GM23338 (cell line): ENCODE data around the gene ETV1. TPM values are rescaled to one million over a fixed set of nuclear protein-coding genes. Genes with fewer than 3 reads are reported as not detected.

ENCODE experiments used
- ATAC-seq: fragments of 200-7000 bp; cut with Tn5 transposase; 3 replicates; pipeline ENCODE4 v1.9.1; 2020
- DNase-seq: peaks from one replicate; pipeline ENCODE4 v3.0.0-alpha.2; 2015; ENCODE audit warnings: low spot score
- H2AFZ ChIP-seq: fragments of 200-600 bp; sonication (generic); 2 replicates; pipeline ENCODE4 v1.8.0; 2016; ENCODE audit warnings: antibody characterized with exemption, mild to moderate bottlenecking, moderate library complexity
- H3F3A ChIP-seq: fragments of 200-600 bp; sonication (generic); replicated peaks from 2 replicates; pipeline ENCODE4 v1.8.0; 2017; ENCODE audit warnings: antibody characterized with exemption, mixed run types, low read depth
- H3K27ac ChIP-seq: fragments of 200-600 bp; sonication (generic); 2 replicates; pipeline ENCODE4 v1.6.1; 2016; ENCODE audit warnings: low read depth
- H3K27me3 ChIP-seq: fragments of 200-600 bp; sonication (generic); 2 replicates; pipeline ENCODE4 v1.8.0; 2016; ENCODE audit warnings: mild to moderate bottlenecking, mixed run types, moderate library complexity; ENCODE audit not compliant: insufficient read depth
- H3K36me3 ChIP-seq: fragments of 200-600 bp; sonication (generic); 2 replicates; pipeline ENCODE4 v1.8.0; 2016; ENCODE audit warnings: mild to moderate bottlenecking; ENCODE audit not compliant: insufficient read depth
- H3K4me1 ChIP-seq: fragments of 200-600 bp; sonication (generic); 2 replicates; pipeline ENCODE4 v1.8.0; 2016; ENCODE audit warnings: mild to moderate bottlenecking, moderate library complexity; ENCODE audit not compliant: insufficient read depth
- H3K4me2 ChIP-seq: fragments of 200-600 bp; sonication (generic); 2 replicates; pipeline ENCODE4 v1.7.1; 2017; ENCODE audit warnings: mixed run types
- H3K4me3 ChIP-seq: fragments of 200-600 bp; sonication (generic); 2 replicates; pipeline ENCODE4 v1.6.1; 2016; ENCODE audit warnings: mixed run types
- H3K79me2 ChIP-seq: fragments of 200-600 bp; sonication (generic); replicated peaks from 2 replicates; pipeline ENCODE4 v1.8.0; 2017; ENCODE audit warnings: mild to moderate bottlenecking; ENCODE audit not compliant: insufficient read depth
- H3K9me2 ChIP-seq: fragments of 200-600 bp; sonication (generic); 2 replicates; pipeline ENCODE4 v1.8.0; 2017; ENCODE audit not compliant: insufficient read depth
- H4K20me1 ChIP-seq: fragments of 200-600 bp; sonication (generic); replicated peaks from 2 replicates; pipeline ENCODE4 v1.8.0; 2017; ENCODE audit warnings: mild to moderate bottlenecking; ENCODE audit not compliant: insufficient read depth
- H3K27ac Mint-ChIP-seq: 2 replicates; pipeline ENCODE4 v1.8.0; 2020; ENCODE audit warnings: inconsistent platforms, mild to moderate bottlenecking, moderate library complexity, mixed read lengths
- H3K27me3 Mint-ChIP-seq: 3 replicates; pipeline ENCODE4 v1.8.0; 2022; ENCODE audit warnings: low read depth, mild to moderate bottlenecking, moderate library complexity, mixed read lengths, inconsistent platforms; ENCODE audit not compliant: insufficient read depth, poor library complexity
- H3K36me3 Mint-ChIP-seq: 3 replicates; pipeline ENCODE4 v1.8.0; 2021; ENCODE audit warnings: low read depth, mild to moderate bottlenecking, inconsistent platforms, moderate library complexity, mixed read lengths
- H3K4me1 Mint-ChIP-seq: 3 replicates; pipeline ENCODE4 v1.8.0; 2020; ENCODE audit warnings: mild to moderate bottlenecking, inconsistent platforms, mixed read lengths
- H3K4me3 Mint-ChIP-seq: 3 replicates; pipeline ENCODE4 v1.8.0; 2021; ENCODE audit warnings: moderate library complexity, mild to moderate bottlenecking, inconsistent platforms, mixed read lengths
- H3K9me3 Mint-ChIP-seq: 3 replicates; pipeline ENCODE4 v1.8.0; 2020; ENCODE audit warnings: moderate library complexity, mild to moderate bottlenecking, inconsistent platforms, mixed read lengths
- CREB1 ChIP-seq: fragments of 250-450 bp; sonication (Bioruptor Pico); IDR thresholded peaks from 2 replicates; pipeline ENCODE4 v1.5.0; 2020; ENCODE audit warnings: low read depth, mild to moderate bottlenecking, moderate library complexity
- CTCF ChIP-seq, 2 experiments: fragments of 200-600 bp in 1 of 2; sonication (generic) in 1 of 2; conservative IDR thresholded peaks; 2 replicates each; pipeline versions ENCODE4 v1.5.1 to v1.6.1; 2016 to 2017; ENCODE audit warnings: antibody characterized with exemption in 2 of 2, low read depth in 2 of 2, mild to moderate bottlenecking in 2 of 2, moderate library complexity in 1 of 2
- ETS1 ChIP-seq: IDR thresholded peaks from 2 replicates; pipeline ENCODE4 v1.6.1; 2016; ENCODE audit warnings: antibody characterized with exemption
- EZH2 ChIP-seq: fragments of 200-600 bp; sonication (generic); IDR thresholded peaks from one replicate; pipeline ENCODE4 v1.8.0; 2017; ENCODE audit warnings: antibody characterized with exemption, mild to moderate bottlenecking, low read depth; ENCODE audit not compliant: unreplicated experiment
- EZH2phosphoT487 ChIP-seq: fragments of 200-600 bp; sonication (generic); IDR thresholded peaks from one replicate; pipeline ENCODE4 v1.8.1; 2018; ENCODE audit warnings: antibody characterized with exemption; ENCODE audit not compliant: unreplicated experiment
- JUNB ChIP-seq: IDR thresholded peaks from one replicate; pipeline ENCODE4 v1.6.1; 2016; ENCODE audit warnings: antibody characterized with exemption; ENCODE audit not compliant: unreplicated experiment
- NANOG ChIP-seq: IDR thresholded peaks from 2 replicates; pipeline ENCODE4 v1.6.1; 2016; ENCODE audit warnings: antibody characterized with exemption, borderline replicate concordance
- POLR2AphosphoS5 ChIP-seq: IDR thresholded peaks from 2 replicates; pipeline ENCODE4 v1.6.1; 2016; ENCODE audit warnings: antibody characterized with exemption, low read depth
- REST ChIP-seq: IDR thresholded peaks from one replicate; pipeline ENCODE4 v1.6.1; 2018; ENCODE audit warnings: antibody characterized with exemption; ENCODE audit not compliant: unreplicated experiment
- STAT1 ChIP-seq: IDR thresholded peaks from one replicate; pipeline ENCODE4 v1.6.1; 2016; ENCODE audit warnings: antibody characterized with exemption; ENCODE audit not compliant: unreplicated experiment
- ZNF114 ChIP-seq: fragments of 250-450 bp; sonication (Bioruptor Pico); IDR thresholded peaks from 2 replicates; pipeline ENCODE4 v1.5.0; 2020; ENCODE audit warnings: mild to moderate bottlenecking, moderate library complexity
- ZNF331 ChIP-seq: fragments of 250-450 bp; sonication (Bioruptor Pico); IDR thresholded peaks from 2 replicates; pipeline ENCODE4 v1.5.0; 2020; ENCODE audit warnings: low read depth, mild to moderate bottlenecking, moderate library complexity
- ZNF462 ChIP-seq: fragments of 250-450 bp; sonication (Bioruptor Pico); IDR thresholded peaks from 2 replicates; pipeline ENCODE4 v1.5.0; 2020; ENCODE audit warnings: mild to moderate bottlenecking, moderate library complexity
- polyA plus RNA-seq: library from polyadenylated mRNA; unstranded; fragments of >200 nt; fragmentation: Nextera tagmentation; extraction: Ambion mirVana; gene quantifications from 2 replicates; pipeline ENCODE4 v1.2.1, GENCODE V29; 2016
- total RNA-seq: library from RNA; depleted of rRNA; stranded (reverse); fragments of >200 nt; shearing (Covaris generic); gene quantifications from 2 replicates; pipeline ENCODE4 v1.2.3, GENCODE V29; 2014

The ETV1 gene
- total and polyA plus RNA-seq, 2 experiments from 2014 or later: 49.4 to 61.9 TPM

GRCh38 chr7:13886356-13886755, 103.1 kb downstream of the ETV1 start:
- H4K20me1 ChIP-seq: no peaks in the 10 kb centered on the region
- DNase-seq: no peak
- peaks cover 3% of the 10 kb centered on the region for H3K27me3 Mint-ChIP-seq

More at GRCh38 chr7:13886356-13886755, 103.1 kb downstream of the ETV1 start:
- Histone ChIP-seq H3K27ac (no peak overlapping the region), H3K79me2 (no peaks in the 10 kb centered on the region), H3K36me3 (no peaks in the 10 kb centered on the region), H2AFZ (no peak overlapping the region), H3F3A (no peaks in the 10 kb centered on the region), H3K4me3 (no peak overlapping the region), H3K4me2 (no peak overlapping the region), H3K27me3 (no peaks in the 10 kb centered on the region), H3K4me1 (no peaks in the 10 kb centered on the region), H3K9me2 (no peaks in the 10 kb centered on the region)
- H3K9me3 Mint-ChIP-seq: no peaks in the 10 kb centered on the region; the same call in 2 of the 3 replicates
- H3K4me1 Mint-ChIP-seq: peaks cover 3% of the 10 kb centered on the region; the same call in 1 of the 3 replicates
- H3K4me3 Mint-ChIP-seq: no peak overlapping the region
- ATAC-seq: no peak
- H3K27ac Mint-ChIP-seq: no peak overlapping the region
- peaks cover 3% of the 10 kb centered on the region; the same call in 1 of the 3 replicates for H3K36me3 Mint-ChIP-seq
- TF ChIP-seq STAT1: no peak
- TF ChIP-seq EZH2phosphoT487: no peak
- TF ChIP-seq POLR2AphosphoS5: no peak
- no peak for TF ChIP-seq ZNF462 (CRISPR knock-in tag)
- TF ChIP-seq JUNB: no peak
- no peak for TF ChIP-seq NANOG
- TF ChIP-seq EZH2: no peak
- TF ChIP-seq ZNF114 (CRISPR knock-in tag): no peak
- TF ChIP-seq CREB1: no peak
- no peak for TF ChIP-seq ETS1
- TF ChIP-seq ZNF331 (CRISPR knock-in tag): no peak
- no peak for TF ChIP-seq CTCF (conservative IDR thresholded peaks at IDR 0.05; ENCODE audit: low read depth in 2 of 2)
- TF ChIP-seq REST: no peak
